GM18520 (cell line): ENCODE data around the gene PDE4D.
"Not testable (repeated sequence)": the region's sequence is repeated elsewhere in the genome, so short reads cannot be mapped to it uniquely, and the experiment has no call there.

Experiments used
- ATAC-seq: cut with Tn5 transposase; IDR thresholded peaks from one replicate; pipeline ENCODE4 v1.9.1; 2021; ENCODE audit not compliant: unreplicated experiment

Gene PDE4D

DNA sequence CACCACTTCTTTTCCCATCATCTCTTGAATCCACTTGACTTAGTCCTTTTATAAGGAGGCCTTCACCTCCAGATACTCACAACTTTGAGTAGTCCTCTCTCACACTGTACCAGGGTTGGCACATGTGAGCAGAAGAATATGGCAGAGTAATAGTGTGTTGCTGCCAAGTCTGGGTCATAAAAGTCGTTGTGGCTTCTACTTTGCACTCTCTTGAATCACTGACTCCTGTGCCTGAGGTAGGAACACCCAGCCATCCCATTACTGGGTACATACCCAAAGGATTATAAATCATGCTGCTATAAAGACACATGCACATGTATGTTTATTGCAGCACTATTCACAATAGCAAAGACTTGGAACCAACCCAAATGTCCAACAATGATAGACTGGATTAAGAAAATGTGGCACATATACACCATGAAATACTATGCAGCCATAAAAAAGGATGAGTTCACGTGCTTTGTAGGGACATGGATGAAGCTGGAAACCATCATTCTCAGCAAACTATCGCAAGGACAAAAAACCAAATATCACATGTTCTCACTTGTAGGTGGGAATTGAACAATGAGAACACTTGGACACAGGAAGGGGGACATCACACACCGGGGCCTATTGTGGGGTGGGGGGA is 145.4 kb downstream of the PDE4D start:
- ATAC-seq, result not testable (repeated sequence)

DNA sequence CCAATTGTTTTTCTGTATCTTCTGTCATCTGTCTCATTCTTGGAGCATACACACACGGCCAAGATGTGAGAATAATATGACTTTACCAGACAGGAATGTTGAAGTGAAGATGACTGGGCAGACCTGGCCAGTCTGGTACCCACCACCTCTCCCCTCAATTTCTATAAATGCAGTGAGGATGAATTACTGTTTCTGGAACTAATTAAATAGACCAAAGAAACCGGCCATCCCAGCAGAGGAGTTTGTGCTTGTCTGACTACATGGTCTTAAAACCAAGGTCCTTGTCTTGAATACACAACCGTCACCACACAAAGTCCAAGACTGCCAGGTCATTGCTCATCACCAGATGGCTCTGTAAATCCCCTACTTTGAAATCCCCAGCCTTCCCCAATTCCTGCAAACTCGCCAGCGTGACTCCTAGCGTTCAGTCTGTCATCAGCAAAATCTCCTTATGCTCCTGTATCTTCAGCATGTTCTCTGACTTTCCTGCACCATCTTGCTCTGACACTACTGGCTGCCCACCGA is 147.2 kb downstream of the PDE4D start:
- no peak for ATAC-seq

DNA sequence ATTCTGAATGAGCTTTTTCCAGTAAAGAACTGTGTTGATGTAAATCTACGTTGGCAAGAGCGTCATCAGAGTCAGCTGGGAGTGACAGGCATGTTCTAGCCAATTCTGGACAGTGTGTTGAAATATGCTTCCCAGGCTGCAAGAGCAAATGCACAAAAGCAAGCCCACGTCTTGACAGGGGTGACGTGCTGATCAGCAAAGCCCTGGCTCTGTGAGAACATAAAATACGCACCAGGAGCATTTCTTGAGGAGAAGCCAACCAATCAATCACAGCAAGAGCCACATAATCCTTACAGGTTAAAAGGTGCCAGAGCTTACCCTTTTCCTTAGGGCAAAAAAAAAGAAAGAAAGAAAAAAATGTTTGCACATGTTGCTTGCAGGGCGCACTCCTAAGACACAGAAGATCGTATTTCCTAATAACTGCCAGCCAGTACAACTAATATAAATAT is 148.1 kb downstream of the PDE4D start:
- ATAC-seq, result no peak

DNA sequence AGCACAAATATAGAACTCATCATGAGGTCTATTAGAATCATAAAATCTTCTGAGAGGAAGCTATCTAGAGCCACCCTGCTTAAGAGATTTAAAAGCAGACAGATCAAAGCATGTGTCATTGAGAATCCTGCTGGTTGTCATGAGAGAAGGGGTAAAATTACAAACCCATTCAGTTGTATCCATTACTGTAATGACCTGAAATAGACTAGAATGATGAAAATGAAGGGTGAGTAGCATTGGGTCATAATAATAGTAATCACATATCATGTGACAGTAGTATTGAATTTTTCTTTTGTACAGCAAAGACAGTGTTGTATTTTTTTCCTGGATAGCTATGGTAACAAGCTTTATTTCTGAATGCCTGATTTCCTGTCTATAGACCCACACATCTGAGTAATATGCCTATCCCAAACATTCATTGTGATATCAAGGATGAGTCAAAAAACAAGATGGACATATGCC is 149.0 kb downstream of the PDE4D start:
- no peak for ATAC-seq

DNA sequence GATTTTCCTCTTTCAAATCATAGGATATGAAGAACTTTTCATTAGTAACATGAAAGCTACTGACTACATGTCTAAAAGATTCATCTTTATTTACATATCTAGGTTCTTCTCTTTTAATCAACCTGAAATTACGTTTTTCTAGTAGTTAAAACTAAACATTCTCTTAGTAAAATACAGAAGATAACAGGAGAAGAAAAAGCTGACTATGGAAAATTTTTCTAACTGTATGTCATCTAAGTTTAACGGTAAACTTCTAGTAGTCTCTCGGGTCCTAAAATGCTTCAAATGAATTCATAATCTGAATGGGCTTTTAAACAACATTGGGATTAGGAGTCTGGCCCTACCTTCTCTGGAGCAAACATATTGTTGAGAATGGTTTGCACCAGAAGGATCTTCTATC is 151.9 kb downstream of the PDE4D start:
- ATAC-seq, result no peak

DNA sequence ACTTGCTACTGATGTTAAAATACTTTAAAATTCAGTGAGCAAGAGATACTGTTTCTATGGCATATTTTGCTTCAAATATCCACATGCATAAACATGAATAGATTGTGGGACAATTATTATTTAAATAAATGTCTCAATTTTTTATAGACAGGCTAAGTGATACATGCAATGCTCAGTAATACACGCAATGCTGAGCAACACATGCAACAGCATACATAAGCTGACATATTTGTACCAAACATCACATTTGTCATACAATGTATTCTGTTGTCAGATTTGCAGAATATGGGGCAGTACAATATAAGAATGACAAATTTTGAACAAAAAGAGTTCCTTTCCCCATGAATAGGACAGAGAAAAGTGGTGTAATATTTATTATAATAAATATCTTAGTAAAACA is 155.5 kb downstream of the PDE4D start:
- ATAC-seq, result no peak

DNA sequence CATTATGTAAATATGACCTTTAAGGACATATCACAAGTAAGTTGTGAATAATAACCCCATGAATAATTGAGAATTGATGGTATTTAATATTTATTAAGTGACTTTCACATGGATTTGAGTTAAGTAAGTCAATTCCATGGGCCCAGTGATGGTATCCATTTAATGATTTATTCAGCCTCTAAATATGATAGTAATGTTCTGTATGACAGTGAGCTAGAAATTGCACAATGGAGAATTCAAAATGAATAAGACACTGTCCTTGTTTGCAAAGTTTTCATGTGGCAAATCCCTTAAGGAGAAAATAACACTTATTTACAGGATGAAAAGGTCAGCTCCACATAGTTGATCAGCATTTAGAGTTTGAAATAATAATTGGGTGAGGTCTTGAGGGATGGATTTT is 160.7 kb downstream of the PDE4D start:
- ATAC-seq, result no peak

DNA sequence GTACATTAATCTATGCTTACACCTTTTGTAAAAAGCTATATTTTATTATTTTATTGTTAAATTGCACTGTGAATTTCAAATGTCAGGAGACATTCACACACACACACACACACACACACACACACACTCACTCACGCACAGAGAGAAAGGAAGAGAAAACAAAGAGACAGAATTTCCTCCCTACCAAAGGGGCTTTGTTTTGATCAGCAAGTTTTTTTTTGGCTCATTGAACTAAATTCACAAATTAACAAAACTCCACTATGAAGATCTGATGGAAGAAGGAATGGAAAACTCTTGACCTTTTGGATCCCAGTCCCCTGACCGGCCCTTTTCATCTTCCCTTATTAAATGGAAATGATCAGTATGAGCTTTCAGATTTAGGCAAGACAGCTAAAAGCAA is 161.2 kb downstream of the PDE4D start:
- no peak for ATAC-seq

DNA sequence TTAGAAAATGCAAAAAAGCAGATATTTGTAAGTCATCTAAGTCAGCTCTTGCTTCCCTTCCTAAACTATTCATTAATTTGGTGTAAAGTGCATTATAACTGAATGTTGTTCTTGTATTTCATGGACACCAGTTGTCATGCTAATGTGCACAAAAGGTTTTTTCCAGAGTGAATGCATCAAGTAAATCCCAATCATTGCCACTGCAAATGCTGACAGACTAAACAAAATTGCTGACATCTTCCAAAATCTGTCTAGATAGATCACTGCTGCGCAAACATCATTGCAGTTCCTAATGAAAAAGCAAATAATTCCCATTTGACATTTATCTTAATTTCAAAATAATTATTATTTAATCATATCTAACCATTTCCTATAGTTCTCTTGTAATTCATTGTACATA is 161.7 kb downstream of the PDE4D start:
- no peak for ATAC-seq

DNA sequence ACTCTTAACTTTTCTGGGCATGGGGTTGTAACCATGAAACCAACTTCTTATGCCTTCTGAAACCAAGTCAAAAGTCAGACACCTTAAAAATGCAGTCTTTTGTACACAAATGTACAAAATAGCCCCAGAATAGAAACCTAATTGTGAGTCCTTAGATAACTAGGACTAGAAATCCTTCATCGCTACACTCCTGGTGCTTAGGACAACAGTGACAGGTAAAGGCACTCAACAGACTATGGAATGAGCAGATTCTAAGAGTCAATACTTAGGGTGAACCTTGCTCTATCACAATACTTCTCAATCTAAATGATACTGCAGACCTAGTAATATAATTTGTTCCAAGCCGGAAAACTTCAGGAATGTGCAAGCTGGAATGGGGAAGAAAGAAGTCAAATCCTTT is 163.7 kb downstream of the PDE4D start:
- ATAC-seq, result no peak

DNA sequence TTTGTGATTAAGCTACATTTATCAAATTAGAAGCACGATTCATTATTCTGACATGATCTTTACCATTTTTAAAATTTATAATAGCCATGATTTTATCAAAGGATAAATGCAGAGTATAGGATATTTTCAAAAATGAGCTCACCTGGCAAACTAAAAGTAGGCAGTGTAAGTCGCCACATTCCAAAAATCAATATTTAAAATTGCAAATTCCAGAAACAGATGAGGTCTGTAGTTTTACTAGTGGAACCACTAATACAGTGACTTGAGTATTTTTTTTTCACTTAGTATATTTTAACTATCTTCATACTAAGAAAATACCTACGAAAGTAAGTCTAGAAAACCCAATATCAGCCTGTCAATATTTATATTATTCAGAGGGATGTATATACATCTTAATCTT is 164.2 kb downstream of the PDE4D start:
- ATAC-seq, result no peak

DNA sequence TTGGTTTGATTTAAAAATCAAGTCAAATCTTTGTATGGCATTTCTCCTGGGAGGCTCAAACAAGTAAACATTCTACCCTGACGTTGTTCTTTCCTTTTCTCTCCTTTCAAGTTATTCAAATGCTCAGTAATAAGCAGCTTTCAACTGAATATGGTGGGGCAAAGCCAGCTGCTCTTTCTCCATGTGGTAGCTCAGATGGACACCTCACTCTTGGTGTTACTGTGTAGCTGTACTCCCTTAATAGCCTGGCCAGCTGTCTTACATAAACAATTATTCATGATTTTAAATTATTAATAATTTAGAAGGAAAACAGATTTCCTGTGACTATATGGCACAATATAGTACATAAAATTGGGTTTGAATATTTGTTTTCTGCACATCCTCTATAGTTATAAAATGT is 165.2 kb downstream of the PDE4D start:
- ATAC-seq, result no peak

DNA sequence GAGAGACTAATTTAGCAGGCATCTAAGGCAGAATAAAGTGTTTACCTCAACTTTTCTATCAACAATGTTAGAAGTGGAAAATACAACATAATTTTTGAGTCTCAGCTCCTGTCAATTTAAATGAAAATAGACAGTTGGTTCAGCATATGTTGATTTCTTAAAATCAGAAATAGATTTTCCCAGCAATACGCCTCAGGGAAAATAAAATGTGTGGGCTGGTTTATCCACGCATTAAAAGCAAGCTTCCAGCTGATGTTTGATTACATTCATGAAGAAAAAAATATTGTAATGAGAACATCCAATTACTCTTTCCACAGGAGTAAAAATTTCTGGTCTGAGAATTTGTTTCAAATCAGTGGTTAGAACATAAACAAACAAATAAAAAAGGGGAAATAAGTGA is 166.3 kb downstream of the PDE4D start:
- ATAC-seq, result no peak

DNA sequence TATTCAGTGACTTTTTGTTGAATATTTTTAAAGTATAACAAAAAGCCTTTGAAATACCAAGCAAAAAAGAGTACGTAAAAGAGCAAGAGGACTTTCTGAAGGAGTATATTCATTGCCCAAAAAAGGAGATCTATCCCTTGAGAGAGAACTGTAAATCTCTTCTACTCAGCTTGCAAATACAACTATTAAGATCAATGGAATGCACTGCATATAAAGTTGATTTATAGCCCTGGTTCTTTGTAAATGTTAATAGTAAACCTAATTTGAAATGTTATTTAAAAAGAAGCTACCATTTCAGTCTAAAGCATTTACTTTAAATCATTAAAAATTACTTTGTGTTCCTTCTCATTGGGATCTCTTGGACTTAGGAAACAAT is 168.1 kb downstream of the PDE4D start:
- ATAC-seq, result no peak

DNA sequence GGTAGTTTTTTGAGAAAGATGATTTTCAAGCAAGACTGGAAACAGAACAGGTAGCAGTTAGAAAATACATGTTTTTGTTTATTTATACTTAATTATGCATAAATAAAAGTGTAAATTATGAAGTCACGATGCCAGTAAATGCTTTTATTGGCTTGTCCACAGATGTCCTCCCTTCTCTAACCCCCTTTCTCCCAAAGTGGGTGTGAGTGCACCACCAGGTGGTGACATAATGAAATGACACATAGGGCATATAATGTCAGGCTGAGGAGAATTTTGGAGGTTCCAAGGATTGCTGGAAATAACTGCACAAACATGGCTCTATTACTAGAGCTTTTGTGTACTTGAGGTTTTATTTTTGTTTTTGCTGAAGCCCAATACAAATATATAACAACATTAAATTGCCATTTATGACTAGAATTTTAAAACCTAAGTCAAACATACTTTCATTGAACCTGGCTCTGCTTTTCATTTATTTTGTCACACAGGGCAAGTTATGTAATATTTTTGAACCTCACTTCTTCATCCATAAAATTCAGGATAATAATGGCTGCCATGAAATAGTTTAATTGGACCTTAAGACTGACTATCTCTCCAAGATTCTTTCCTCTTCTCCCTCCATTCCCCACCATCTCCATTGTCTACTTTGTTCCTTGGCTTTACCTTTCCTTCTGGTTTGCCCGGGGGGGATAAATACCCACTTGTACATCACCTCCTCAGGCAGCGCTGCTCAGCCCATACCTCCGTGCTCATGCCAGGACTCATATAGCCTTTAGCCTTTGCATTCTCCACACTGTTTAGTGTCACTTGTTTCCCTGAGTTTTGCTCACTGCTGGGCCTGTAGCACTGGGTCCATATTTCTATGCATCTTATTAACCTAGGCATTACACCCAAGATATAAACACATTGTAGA is 168.8 kb downstream of the PDE4D start:
- peak; percentile 66 for ATAC-seq

DNA sequence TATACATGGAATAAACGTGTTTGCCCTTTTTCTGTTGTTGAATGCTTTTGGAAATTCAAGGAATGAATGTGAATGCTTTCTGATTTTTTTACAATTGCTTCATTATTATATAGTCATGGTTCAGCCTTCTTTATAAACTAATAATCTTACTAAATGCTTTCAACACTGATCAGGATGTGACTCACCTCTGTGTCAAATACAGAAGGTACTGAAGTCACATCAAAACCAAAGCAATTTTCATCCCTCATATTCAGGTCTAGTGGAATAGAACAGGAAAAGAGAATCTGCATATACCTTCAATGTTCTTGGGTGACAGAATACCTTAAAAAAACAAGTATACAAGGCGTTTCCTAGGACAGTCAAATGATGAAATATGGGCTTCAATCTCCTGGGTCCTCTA is 170.7 kb downstream of the PDE4D start:
- ATAC-seq, result no peak

DNA sequence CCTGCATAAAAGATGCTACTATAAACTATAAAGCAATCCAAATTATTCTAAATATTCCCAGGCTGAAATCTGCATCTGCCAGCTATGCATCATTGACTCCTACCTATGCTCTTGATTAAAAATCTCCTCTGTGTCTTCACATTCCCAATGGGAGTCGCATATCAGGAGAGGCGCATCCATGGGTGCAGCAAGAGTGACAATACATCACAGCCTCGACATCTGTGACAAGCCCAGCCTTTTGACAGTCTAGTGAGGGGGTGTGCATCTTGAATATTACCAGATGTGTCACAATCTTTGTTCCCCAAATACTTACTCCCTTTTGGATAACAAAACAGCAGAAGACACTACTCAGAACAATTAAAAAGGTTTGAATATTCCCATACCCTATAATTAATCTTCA is 171.8 kb downstream of the PDE4D start:
- no peak for ATAC-seq

DNA sequence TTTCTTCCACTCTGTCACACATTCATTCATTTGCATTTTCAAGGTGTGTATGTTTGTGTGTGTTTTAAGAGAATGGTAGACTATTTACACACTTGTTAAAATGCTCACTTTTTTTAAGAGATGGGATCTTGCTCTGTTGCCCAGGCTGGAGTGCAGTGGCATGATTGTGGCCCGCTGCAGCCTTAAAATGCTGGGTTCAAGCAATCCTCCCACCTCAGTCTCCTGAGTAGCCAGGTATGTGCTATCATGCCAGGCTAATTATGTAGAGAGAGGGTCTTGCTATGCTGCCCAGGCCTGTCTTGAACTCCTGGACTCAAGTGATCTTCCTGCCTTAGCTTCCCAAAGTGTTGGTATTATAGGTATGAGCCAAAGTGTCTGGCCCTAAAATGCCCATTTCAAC is 173.5 kb downstream of the PDE4D start:
- ATAC-seq, result no peak

DNA sequence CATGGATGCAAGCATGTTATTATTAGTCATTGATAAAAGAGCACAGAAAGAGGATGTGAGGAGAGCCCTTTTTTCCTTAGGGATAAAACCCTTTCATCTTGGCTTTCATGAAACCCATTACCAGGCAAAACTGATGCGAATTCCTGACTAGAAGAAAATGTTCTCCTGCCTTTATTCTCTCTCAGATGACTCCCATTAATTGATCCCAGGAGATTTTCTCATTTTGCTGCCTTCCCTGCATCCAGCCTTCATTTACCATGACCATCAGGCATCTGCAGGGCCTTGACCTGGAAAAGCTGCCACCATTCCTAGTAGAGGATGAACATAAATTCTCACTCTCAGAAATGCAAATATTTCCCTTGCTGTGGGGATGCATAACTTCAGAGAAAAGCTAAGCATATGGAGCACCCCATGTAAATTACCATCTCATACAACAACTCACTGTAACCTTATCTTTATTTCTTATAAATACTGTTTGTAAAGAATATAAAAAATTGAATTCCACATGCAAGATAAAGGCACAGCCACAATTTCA is 176.5 kb downstream of the PDE4D start:
- ATAC-seq, result no peak

DNA sequence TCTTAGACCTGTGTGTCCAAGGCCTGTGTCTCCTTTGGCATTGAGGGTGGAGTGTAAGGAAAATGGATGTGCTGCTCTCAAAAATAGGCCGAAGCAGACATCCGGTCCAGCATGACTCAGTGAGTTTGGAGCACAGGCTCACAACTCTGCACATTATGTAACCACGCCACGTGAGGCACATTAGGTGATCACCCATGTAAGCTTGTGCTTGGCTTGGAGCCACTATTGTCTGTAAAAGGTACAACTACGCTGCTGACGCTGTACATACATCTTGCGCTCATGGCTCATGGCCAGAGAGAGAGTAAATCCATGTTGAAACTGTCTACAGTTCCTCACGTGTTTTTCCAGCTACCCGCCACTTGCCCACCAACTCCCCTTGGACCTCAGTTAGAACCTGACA is 177.5 kb downstream of the PDE4D start:
- no peak for ATAC-seq

DNA sequence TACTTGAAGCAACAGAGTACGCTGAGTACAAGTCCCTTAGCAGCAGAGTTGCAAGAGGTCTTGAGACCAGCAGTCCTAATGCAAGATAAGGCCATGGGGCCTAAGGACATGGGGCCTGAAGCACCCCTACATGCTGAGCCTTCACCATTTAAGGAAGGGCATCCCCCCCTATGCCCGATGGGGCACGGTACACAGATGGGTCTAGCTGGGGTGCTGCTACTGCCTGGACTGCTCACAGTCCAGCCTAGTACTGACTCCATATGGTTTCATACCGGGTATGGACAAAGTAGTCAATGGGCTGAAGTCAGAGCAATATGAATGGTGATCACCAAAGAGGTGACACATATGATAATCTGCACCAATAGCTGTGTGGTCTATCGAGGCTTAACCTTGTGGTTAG is 178.3 kb downstream of the PDE4D start:
- no peak for ATAC-seq

DNA sequence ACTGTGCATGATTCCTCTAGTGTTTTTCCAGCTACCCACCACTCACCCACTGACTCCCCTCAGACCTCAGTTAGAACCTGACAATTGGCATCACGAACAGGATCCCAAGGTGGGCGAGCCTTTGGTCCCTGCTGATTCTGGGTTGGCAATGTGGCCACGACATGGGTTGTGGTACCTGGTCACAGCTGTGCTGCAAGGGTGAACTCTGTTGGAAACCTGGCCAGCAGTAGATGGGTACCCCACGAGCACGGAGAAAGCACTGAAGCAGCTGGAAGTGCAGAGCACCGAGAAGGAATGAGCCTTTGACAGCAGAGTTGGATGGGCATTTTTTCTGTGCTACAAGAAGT is 180.1 kb downstream of the PDE4D start:
- ATAC-seq, result no peak
